HepG2 (cell line): ENCODE results near the gene CNPPD1. TPM values are rescaled to one million over a fixed set of nuclear protein-coding genes. Genes with fewer than 3 reads are reported as not detected.

Experiments used
- CSRNP1 ChIP-seq: sonication (generic); formaldehyde crosslinking; IDR thresholded peaks from 2 replicates; pipeline ENCODE4 v1.8.1; 2023; ENCODE audit warnings: mild to moderate bottlenecking, missing genetic modification reagents
- DDIT3 ChIP-seq: sonication (generic); formaldehyde crosslinking; IDR thresholded peaks from 2 replicates; pipeline ENCODE4 v1.4.0; 2020; ENCODE audit warnings: mild to moderate bottlenecking, missing genetic modification reagents
- ELF4 ChIP-seq: sonication (generic); formaldehyde crosslinking; IDR thresholded peaks from 2 replicates; pipeline ENCODE4 v1.5.0; 2020; ENCODE audit warnings: missing genetic modification reagents, mild to moderate bottlenecking, moderate library complexity, borderline replicate concordance
- FOSL2 ChIP-seq: sonication (generic); formaldehyde crosslinking; IDR thresholded peaks from 2 replicates; pipeline ENCODE4 v1.4.0; 2020; ENCODE audit warnings: missing genetic modification reagents
- HDAC1 ChIP-seq: sonication (generic); formaldehyde crosslinking; IDR thresholded peaks from 2 replicates; pipeline ENCODE4 v1.5.1; 2020; ENCODE audit warnings: mild to moderate bottlenecking, missing genetic modification reagents
- HMG20A ChIP-seq: IDR thresholded peaks from 2 replicates; pipeline ENCODE4 v1.6.1; 2016; ENCODE audit warnings: borderline replicate concordance
- JARID2 ChIP-seq: sonication (generic); formaldehyde crosslinking; IDR thresholded peaks from 2 replicates; pipeline ENCODE4 v1.8.1; 2023; ENCODE audit warnings: missing genetic modification reagents, inconsistent platforms; ENCODE audit not compliant: insufficient replicate concordance
- KDM6A ChIP-seq: IDR thresholded peaks from 2 replicates; pipeline ENCODE4 v1.6.1; 2016; ENCODE audit warnings: low read depth
- MXD1 ChIP-seq: sonication (generic); formaldehyde crosslinking; IDR thresholded peaks from 2 replicates; pipeline ENCODE4 v1.4.0; 2020; ENCODE audit warnings: mild to moderate bottlenecking, missing genetic modification reagents
- PBX2 ChIP-seq: IDR thresholded peaks from 2 replicates; pipeline ENCODE4 v1.6.1; 2016; ENCODE audit warnings: control low read depth
- SAP130 ChIP-seq: IDR thresholded peaks from 2 replicates; pipeline ENCODE4 v1.6.1; 2016; ENCODE audit warnings: low read depth
- THAP11 ChIP-seq: IDR thresholded peaks from 2 replicates; pipeline ENCODE4 v1.6.1; 2016; ENCODE audit warnings: missing biosample characterization, missing genetic modification reagents
- TOPORS ChIP-seq: sonication (generic); formaldehyde crosslinking; IDR thresholded peaks from 2 replicates; pipeline ENCODE4 v1.8.0; 2023; ENCODE audit warnings: mild to moderate bottlenecking, missing genetic modification reagents
- ZBTB43 ChIP-seq: sonication (generic); formaldehyde crosslinking; conservative IDR thresholded peaks from 2 replicates; pipeline ENCODE4 v1.4.0; 2020; ENCODE audit warnings: missing genetic modification reagents
- ZMYM2 ChIP-seq: sonication (generic); formaldehyde crosslinking; IDR thresholded peaks from 2 replicates; pipeline ENCODE4 v1.8.0; 2022; ENCODE audit warnings: mild to moderate bottlenecking, missing genetic modification reagents
- ZNF225 ChIP-seq: sonication (generic); formaldehyde crosslinking; IDR thresholded peaks from 2 replicates; pipeline ENCODE4 v1.4.0; 2020; ENCODE audit warnings: mild to moderate bottlenecking, missing genetic modification reagents
- ZNF34 ChIP-seq: sonication (generic); formaldehyde crosslinking; IDR thresholded peaks from 2 replicates; pipeline ENCODE4 v1.4.0; 2020; ENCODE audit warnings: mild to moderate bottlenecking, missing genetic modification reagents, borderline replicate concordance
- ZNF350 ChIP-seq: sonication (generic); formaldehyde crosslinking; IDR thresholded peaks from 2 replicates; pipeline ENCODE4 v1.4.0; 2020; ENCODE audit warnings: mild to moderate bottlenecking, low read depth, missing genetic modification reagents, borderline replicate concordance
- ZNF432 ChIP-seq: sonication (generic); formaldehyde crosslinking; IDR thresholded peaks from 2 replicates; pipeline ENCODE4 v1.5.0; 2020; ENCODE audit warnings: missing genetic modification reagents, mild to moderate bottlenecking, borderline replicate concordance
- ZNF605 ChIP-seq: sonication (generic); formaldehyde crosslinking; IDR thresholded peaks from 2 replicates; pipeline ENCODE4 v1.8.0; 2022; ENCODE audit warnings: mild to moderate bottlenecking, missing genetic modification reagents
- ZNF740 ChIP-seq: sonication (generic); formaldehyde crosslinking; IDR thresholded peaks from 2 replicates; pipeline ENCODE4 v1.4.0; 2020; ENCODE audit warnings: missing genetic modification reagents
- ZNF792 ChIP-seq: IDR thresholded peaks from 2 replicates; pipeline ENCODE4 v1.6.1; 2016
- ZSCAN25 ChIP-seq: sonication (generic); formaldehyde crosslinking; IDR thresholded peaks from 2 replicates; pipeline ENCODE4 v1.8.0; 2022; ENCODE audit warnings: mild to moderate bottlenecking, missing genetic modification reagents
- polyA plus RNA-seq, 8 experiments: library from polyadenylated mRNA; depleted of rRNA in 3 of 8; stranded (reverse) in 7 of 8; unstranded in 1 of 8; fragments of >200 nt; fragmentation: Illumina TruSeq in 4 of 8; extraction: Trizol in 4 of 8; gene quantifications; 2 replicates each; pipeline versions ENCODE4 v1.2.1 to v1.2.3, GENCODE V29; 2011 to 2016; ENCODE audit warnings: low read depth in 4 of 8, missing spikeins in 1 of 8, mixed read lengths in 1 of 8; ENCODE audit not compliant: insufficient read depth in 1 of 8
- total RNA-seq, 5 experiments: library from RNA; depleted of rRNA; stranded (reverse); fragments of >200 nt; fragmentation: Illumina TruSeq; extraction: Trizol; gene quantifications; 2 replicates each; pipeline ENCODE4 v1.2.3, GENCODE V29; 2016; ENCODE audit warnings: low read depth in 1 of 5

Gene CNPPD1
- total and polyA plus RNA-seq, 2 of the 13 experiments (the other 11 are each of a cell fraction or from before 2014, with no cell fraction given) = 35.5 to 49.4 TPM

- TF ChIP-seq ZBTB43 = no peak
- 0 out of 2 replicates have a peak, but pooled peaks have one; percentile 45 for TF ChIP-seq ZNF740
- no peak for TF ChIP-seq ZNF432 (CRISPR knock-in tag)
- TF ChIP-seq JARID2 (CRISPR knock-in tag) = peak; percentile 71
- TF ChIP-seq ELF4 (CRISPR knock-in tag) = no peak
- peak; percentile 92 for TF ChIP-seq KDM6A
- TF ChIP-seq ZNF605 = no peak; the same call in 1 of the 2 replicates
- peak; percentile 71 for TF ChIP-seq THAP11 (CRISPR knock-in tag)
- 0 out of 2 replicates have a peak, but pooled peaks have one; percentile 38 for TF ChIP-seq ZNF225 (CRISPR knock-in tag)
- peak; percentile 85 for TF ChIP-seq SAP130 (CRISPR knock-in tag)
- TF ChIP-seq PBX2 = peak; percentile 32; the same call in 1 of the 2 replicates
- peak; percentile 89 for TF ChIP-seq ZNF350 (CRISPR knock-in tag)
- peak; percentile 79 for TF ChIP-seq ZNF792 (CRISPR knock-in tag)
- TF ChIP-seq CSRNP1 (CRISPR knock-in tag) = no peak; the same call in 1 of the 2 replicates
- TF ChIP-seq HDAC1 (CRISPR knock-in tag) = peak; percentile 94
- peak; percentile 78; the same call in 1 of the 2 replicates for TF ChIP-seq HMG20A (CRISPR knock-in tag)
- peak; percentile 81 for TF ChIP-seq ZSCAN25 (CRISPR knock-in tag)
- no peak for TF ChIP-seq DDIT3 (CRISPR knock-in tag)
- TF ChIP-seq ZMYM2 (CRISPR knock-in tag) = 0 out of 2 replicates have a peak, but pooled peaks have one; percentile 15
- TF ChIP-seq FOSL2 = peak; percentile 46; the same call in 1 of the 2 replicates
- no peak for TF ChIP-seq ZNF34
- TF ChIP-seq MXD1 = peak; percentile 10; the same call in 1 of the 2 replicates
- TF ChIP-seq TOPORS (CRISPR knock-in tag) = no peak
Measured at GRCh38 chr2:219207884-219208740, 31.4 kb upstream of the CNPPD1 start (continued).
